ENCODE measurements around the gene MFAP3.

The MFAP3 gene

DNA sequence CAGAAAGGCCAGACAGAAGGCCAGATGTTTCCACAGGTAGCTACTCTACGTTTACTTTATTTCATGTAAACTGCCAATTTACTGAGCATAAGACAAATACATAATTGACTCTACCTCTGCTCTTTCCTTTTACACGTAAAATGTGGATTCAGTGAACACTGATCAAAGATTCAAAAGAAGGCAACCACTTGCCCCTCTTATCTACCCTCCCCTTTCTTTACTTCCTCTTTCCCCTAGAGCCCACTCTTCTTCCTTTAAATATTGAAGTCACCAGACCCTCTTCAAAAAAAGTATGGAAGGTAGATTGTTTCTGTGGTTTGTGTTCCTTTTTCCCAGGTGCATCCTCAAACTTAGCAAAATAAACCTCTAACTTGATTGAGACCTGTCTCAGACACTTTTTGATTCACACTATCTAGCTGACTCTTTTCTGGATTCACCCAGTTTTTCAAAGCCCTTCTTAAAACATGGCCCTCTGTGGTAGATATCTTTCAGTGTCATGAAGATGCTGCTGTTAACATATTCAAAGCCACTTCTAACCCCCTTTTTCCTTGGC lies 6.8 kb upstream of the MFAP3 start:
- DNase-seq (ENCODE audit: low spot score): no peak
- in situ Hi-C loops (cut with MboI; ENCODE audit: low sequenced_read_pairs, unreplicated experiment): no loop called here
- TF ChIP-seq, protein P1, sequence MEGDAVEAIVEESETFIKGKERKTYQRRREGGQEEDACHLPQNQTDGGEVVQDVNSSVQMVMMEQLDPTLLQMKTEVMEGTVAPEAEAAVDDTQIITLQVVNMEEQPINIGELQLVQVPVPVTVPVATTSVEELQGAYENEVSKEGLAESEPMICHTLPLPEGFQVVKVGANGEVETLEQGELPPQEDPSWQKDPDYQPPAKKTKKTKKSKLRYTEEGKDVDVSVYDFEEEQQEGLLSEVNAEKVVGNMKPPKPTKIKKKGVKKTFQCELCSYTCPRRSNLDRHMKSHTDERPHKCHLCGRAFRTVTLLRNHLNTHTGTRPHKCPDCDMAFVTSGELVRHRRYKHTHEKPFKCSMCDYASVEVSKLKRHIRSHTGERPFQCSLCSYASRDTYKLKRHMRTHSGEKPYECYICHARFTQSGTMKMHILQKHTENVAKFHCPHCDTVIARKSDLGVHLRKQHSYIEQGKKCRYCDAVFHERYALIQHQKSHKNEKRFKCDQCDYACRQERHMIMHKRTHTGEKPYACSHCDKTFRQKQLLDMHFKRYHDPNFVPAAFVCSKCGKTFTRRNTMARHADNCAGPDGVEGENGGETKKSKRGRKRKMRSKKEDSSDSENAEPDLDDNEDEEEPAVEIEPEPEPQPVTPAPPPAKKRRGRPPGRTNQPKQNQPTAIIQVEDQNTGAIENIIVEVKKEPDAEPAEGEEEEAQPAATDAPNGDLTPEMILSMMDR (IDR thresholded peaks at IDR 0.05; ENCODE audit: borderline replicate concordance, control extremely low read depth, extremely low read depth, insufficient read depth, missing control alignments): no peak

DNA sequence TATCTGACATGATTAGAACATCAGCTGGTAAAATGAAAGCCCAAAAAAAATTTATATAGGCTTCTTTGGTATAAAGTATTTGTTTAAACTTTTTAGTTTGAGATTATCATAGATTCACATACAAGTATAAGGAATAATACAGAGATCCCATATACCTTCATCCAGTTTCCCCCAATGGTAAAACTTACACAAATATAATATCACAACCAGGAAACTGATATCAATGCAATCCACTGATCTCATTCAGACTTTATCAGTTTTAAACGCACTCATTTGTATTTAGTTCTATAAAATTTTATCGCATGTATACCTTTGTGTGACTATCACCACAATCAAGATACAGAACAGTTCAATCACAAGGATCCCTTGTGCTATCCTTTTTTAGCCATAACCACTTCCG lies 3.8 kb upstream of the MFAP3 start:
- TF ChIP-seq, protein P1 (IDR thresholded peaks at IDR 0.05; ENCODE audit: borderline replicate concordance, control extremely low read depth, extremely low read depth, insufficient read depth, missing control alignments): no peak
- DNase-seq (ENCODE audit: low spot score): no peak
- in situ Hi-C loops (cut with MboI; ENCODE audit: low sequenced_read_pairs, unreplicated experiment): no loop called here

DNA sequence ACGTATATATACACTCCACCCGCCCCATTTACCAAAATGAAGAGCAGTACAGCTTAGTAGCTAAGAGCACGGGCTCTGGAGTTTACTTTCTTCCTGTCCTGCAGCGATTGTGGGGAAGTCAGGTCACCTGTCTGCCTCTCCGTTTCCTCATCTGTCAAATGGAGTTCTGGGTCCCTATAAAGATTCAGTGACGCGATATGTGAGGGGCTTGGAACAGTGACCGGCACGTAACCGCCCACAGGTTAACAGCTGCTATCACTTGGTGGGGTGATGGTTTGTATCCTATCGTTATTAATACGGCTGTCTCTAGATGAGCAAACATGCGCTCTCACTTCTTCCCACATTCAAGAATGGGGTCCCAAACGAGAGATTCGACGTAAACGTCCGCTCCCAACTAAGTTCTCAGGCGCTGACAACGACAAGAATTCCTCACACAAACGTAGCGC lies 483 bp upstream of the MFAP3 start:
- in situ Hi-C loops (cut with MboI; ENCODE audit: low sequenced_read_pairs, unreplicated experiment): no loop called here
- TF ChIP-seq, protein P1 (IDR thresholded peaks at IDR 0.05; ENCODE audit: borderline replicate concordance, control extremely low read depth, extremely low read depth, insufficient read depth, missing control alignments): no peak
- peak; percentile 55 for DNase-seq (ENCODE audit: low spot score)

DNA sequence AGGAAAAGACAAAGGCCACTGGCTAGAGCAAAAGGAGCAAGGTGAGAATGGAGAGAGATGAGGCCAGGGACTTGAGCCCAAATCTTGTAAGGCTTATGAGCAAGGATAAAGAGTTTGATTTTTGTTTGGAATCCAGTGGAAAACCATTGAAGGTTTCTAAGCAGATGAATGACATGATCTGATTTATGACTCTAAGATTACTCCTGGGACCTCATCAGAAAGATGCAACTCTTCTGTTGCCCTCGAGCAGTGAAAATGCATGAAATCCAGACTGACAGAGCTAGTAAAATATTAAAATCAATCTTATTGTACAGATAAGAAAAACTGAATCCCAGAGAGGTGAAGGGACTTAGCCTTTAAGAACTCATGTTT lies 677 bp downstream of the MFAP3 start:
- in situ Hi-C loops (cut with MboI; ENCODE audit: low sequenced_read_pairs, unreplicated experiment): no loop called here
- TF ChIP-seq, protein P1 (IDR thresholded peaks at IDR 0.05; ENCODE audit: borderline replicate concordance, control extremely low read depth, extremely low read depth, insufficient read depth, missing control alignments): no peak
- no peak for DNase-seq (ENCODE audit: low spot score)

DNA sequence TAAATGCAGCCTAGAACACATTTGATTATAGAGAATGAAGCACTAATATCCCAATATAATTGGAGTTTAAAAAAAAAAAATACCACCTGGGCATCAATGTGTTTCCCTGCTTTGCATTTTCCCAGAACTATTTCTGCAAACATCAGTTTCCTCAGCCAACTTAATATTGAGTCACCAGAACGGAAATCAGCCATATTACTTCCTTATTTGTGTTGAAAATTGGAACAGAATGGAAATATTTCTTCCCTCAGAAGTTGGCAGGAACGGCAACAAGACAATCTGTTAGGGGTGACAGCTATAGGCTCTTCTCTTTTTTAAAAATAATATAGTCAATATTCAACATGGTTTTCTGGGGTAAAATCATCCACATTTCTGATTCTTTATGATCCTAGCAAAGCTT lies 4.0 kb downstream of the MFAP3 start:
- TF ChIP-seq, protein P1 (IDR thresholded peaks at IDR 0.05; ENCODE audit: borderline replicate concordance, control extremely low read depth, extremely low read depth, insufficient read depth, missing control alignments): no peak
- no peak for DNase-seq (ENCODE audit: low spot score)
- in situ Hi-C loops (cut with MboI; ENCODE audit: low sequenced_read_pairs, unreplicated experiment): no loop called here

DNA sequence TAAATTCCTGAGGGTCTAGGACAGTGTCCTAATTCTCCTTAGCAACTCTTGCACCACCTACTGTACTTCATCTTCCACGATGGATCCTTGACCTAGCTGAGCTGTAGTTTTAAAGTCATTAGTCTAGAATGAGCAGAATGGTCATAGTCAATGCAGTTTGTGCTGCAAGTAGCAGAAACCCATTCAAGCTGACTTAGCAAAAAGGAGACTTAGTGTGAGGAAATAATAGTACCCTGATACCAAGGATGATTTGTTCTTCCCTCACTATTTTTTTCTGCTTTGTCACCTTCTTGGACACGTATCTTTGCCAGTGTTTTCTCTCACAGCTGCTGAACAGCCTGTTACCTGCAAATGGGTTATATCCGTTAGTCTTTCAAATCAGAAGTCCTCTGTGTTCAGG lies 5.3 kb downstream of the MFAP3 start:
- no peak for DNase-seq (ENCODE audit: low spot score)
- TF ChIP-seq, protein P1 (IDR thresholded peaks at IDR 0.05; ENCODE audit: borderline replicate concordance, control extremely low read depth, extremely low read depth, insufficient read depth, missing control alignments): no peak
- in situ Hi-C loops (cut with MboI; ENCODE audit: low sequenced_read_pairs, unreplicated experiment): no loop called here

Data from GM13976 (cell line).